Type B pancreatic cell (in vitro differentiated cells): ENCODE results near the gene SLC1A4. TPM values are rescaled to one million over a fixed set of nuclear protein-coding genes. Genes with fewer than 3 reads are reported as not detected.
A peak's percentile ranks its signal among the peaks of the same experiment; 100 is the strongest.

Source experiments
- DNase-seq: peaks from one replicate; pipeline ENCODE4 v3.0.0; 2021; ENCODE audit warnings: mixed read lengths; ENCODE audit not compliant: unreplicated experiment; ENCODE audit errors: extremely low spot score
- H3K27ac Mint-ChIP-seq: 2 replicates; pipeline ENCODE4 v1.8.0; 2021; ENCODE audit warnings: mild to moderate bottlenecking, mixed read lengths
- H3K27me3 Mint-ChIP-seq: 2 replicates; pipeline ENCODE4 v1.8.0; 2021; ENCODE audit warnings: mixed read lengths
- H3K36me3 Mint-ChIP-seq: 2 replicates; pipeline ENCODE4 v1.8.0; 2021; ENCODE audit warnings: mixed read lengths
- H3K4me1 Mint-ChIP-seq: one replicate; pipeline ENCODE4 v1.8.0; 2021; ENCODE audit warnings: mixed read lengths; ENCODE audit not compliant: unreplicated experiment
- H3K4me3 Mint-ChIP-seq: 2 replicates; pipeline ENCODE4 v1.8.0; 2021; ENCODE audit warnings: mild to moderate bottlenecking, mixed read lengths
- H3K9me3 Mint-ChIP-seq: 2 replicates; pipeline ENCODE4 v1.8.0; 2021; ENCODE audit warnings: mixed read lengths
- CTCF ChIP-seq: fragments of 200-600 bp; sonication (generic); conservative IDR thresholded peaks from 2 replicates; pipeline ENCODE4 v1.5.0; 2021; ENCODE audit warnings: antibody characterized with exemption, mild to moderate bottlenecking
- total RNA-seq: library from RNA; stranded (reverse); gene quantifications from 2 replicates; pipeline ENCODE4 v1.2.1, GENCODE V29; 2021; ENCODE audit warnings: low replicate concordance

The SLC1A4 gene
- total RNA-seq, 1 donor from 2014 or later, result 13.1 TPM

- H3K36me3 Mint-ChIP-seq, result peaks cover 24% of the 10 kb centered on the region
- H3K9me3 Mint-ChIP-seq, result no peaks in the 10 kb centered on the region
- no peak for TF ChIP-seq CTCF
- no peak overlapping the region for H3K27ac Mint-ChIP-seq
- H3K4me3 Mint-ChIP-seq, result no peak overlapping the region
- DNase-seq, result no peak
- H3K27me3 Mint-ChIP-seq, result no peaks in the 10 kb centered on the region
- no peaks in the 10 kb centered on the region for H3K4me1 Mint-ChIP-seq
These were observed 24.6 kb downstream of the SLC1A4 start for GRCh38 chr2:65013776-65014175.

- no peak for TF ChIP-seq CTCF
- H3K4me1 Mint-ChIP-seq, result no peaks in the 10 kb centered on the region
- no peaks in the 10 kb centered on the region for H3K27me3 Mint-ChIP-seq
- no peak overlapping the region for H3K4me3 Mint-ChIP-seq
- no peaks in the 10 kb centered on the region for H3K9me3 Mint-ChIP-seq
- H3K27ac Mint-ChIP-seq, result no peak overlapping the region
- H3K36me3 Mint-ChIP-seq, result peaks cover 24% of the 10 kb centered on the region
- DNase-seq, result no peak
These were observed 26.5 kb downstream of the SLC1A4 start for GRCh38 chr2:65015731-65016130.

GRCh38 chr2:65016789-65017188 is 27.6 kb downstream of the SLC1A4 start:
- Mint-ChIP-seq H3K4me1 (peaks cover 4% of the 10 kb centered on the region), H3K36me3 (peaks cover 24% of the 10 kb centered on the region), H3K4me3 (no peak overlapping the region), H3K27ac (no peak overlapping the region), H3K9me3 (no peaks in the 10 kb centered on the region), H3K27me3 (no peaks in the 10 kb centered on the region)
- DNase-seq, result no peak
- no peak for TF ChIP-seq CTCF

- H3K4me3 Mint-ChIP-seq, result no peak overlapping the region
- H3K9me3 Mint-ChIP-seq, result no peaks in the 10 kb centered on the region
- no peak for DNase-seq
- peak; percentile 30 for TF ChIP-seq CTCF
- no peaks in the 10 kb centered on the region for H3K27me3 Mint-ChIP-seq
- H3K4me1 Mint-ChIP-seq, result peaks cover 8% of the 10 kb centered on the region
- peaks cover 24% of the 10 kb centered on the region for H3K36me3 Mint-ChIP-seq
- no peak overlapping the region for H3K27ac Mint-ChIP-seq
These were observed 28.1 kb downstream of the SLC1A4 start for GRCh38 chr2:65017335-65017734.

- no peak overlapping the region for H3K4me3 Mint-ChIP-seq
- no peak for DNase-seq
- H3K4me1 Mint-ChIP-seq, result peaks cover 9% of the 10 kb centered on the region
- TF ChIP-seq CTCF, result no peak
- no peak overlapping the region for H3K27ac Mint-ChIP-seq
- no peaks in the 10 kb centered on the region for H3K27me3 Mint-ChIP-seq
- peaks cover 20% of the 10 kb centered on the region for H3K36me3 Mint-ChIP-seq
- no peaks in the 10 kb centered on the region for H3K9me3 Mint-ChIP-seq
These were observed 29.0 kb downstream of the SLC1A4 start for GRCh38 chr2:65018141-65018582.

GRCh38 chr2:65019010-65019409 is 29.8 kb downstream of the SLC1A4 start:
- H3K27ac Mint-ChIP-seq, result no peak overlapping the region
- DNase-seq, result no peak
- peaks cover 25% of the 10 kb centered on the region for H3K36me3 Mint-ChIP-seq
- H3K9me3 Mint-ChIP-seq, result no peaks in the 10 kb centered on the region
- H3K27me3 Mint-ChIP-seq, result no peaks in the 10 kb centered on the region
- no peak overlapping the region for H3K4me3 Mint-ChIP-seq
- peaks cover 15% of the 10 kb centered on the region for H3K4me1 Mint-ChIP-seq
- TF ChIP-seq CTCF, result no peak
